SK-N-MC (cell line): ENCODE measurements around the gene ZNF880.

Experiments used
- EZH2 ChIP-seq: fragments of 200-600 bp; sonication (generic); IDR thresholded peaks from one replicate; pipeline ENCODE4 v1.6.1; 2017; ENCODE audit warnings: antibody characterized with exemption
- POLR2AphosphoS5 ChIP-seq: IDR thresholded peaks from 2 replicates; pipeline ENCODE4 v1.6.1; 2012; ENCODE audit warnings: mild to moderate bottlenecking, low read depth, low read length, borderline replicate concordance

- TF ChIP-seq EZH2: no peak
- TF ChIP-seq POLR2AphosphoS5: no peak
Observed at GRCh38 chr19:52398081-52398441, 28.3 kb downstream of the ZNF880 start.
